Raji (cell line): Measurements from ENCODE around the gene RABEP1.
A peak's percentile ranks its signal among the peaks of the same experiment; 100 is the strongest.

ENCODE experiments used
- POLR2A ChIP-seq: IDR thresholded peaks from 2 replicates; pipeline ENCODE4 v1.6.1; 2011; ENCODE audit warnings: low read depth, low read length, control low read depth; ENCODE audit not compliant: insufficient read depth

Gene RABEP1

GRCh38 chr17:5419959-5420653 is 138.0 kb downstream of the RABEP1 start, which contains the start of gene RPAIN:
Gene RPAIN, plus strand, starts transcription at chr17:5420182. Its CDS starts 29 bp downstream, at chr17:5420211.
- TF ChIP-seq POLR2A, result peak; percentile 89

- no peak for TF ChIP-seq POLR2A
Observed at GRCh38 chr17:5422505-5422904, 140.4 kb downstream of the RABEP1 start.

DNA sequence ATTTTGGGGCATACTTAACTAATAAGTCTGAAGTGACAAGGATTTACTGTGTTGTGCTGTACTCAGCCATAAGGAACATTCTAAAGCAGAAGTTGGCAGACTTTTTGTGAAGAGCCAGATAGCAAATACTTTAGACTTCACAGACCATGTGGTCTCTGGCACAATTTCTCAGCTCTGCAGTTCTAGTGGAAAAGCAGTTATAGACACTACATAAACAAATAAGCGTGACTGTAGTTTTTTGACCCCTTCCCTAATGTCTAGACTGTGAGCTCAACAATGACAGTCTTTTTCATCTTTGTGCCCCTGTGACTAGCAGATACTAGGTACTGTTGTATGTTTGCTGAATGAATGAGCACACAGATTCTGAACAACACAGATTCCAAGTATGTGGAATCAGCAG is 142.8 kb downstream of the RABEP1 start:
- TF ChIP-seq POLR2A, result no peak

GRCh38 chr17:5425826-5426225 is 143.7 kb downstream of the RABEP1 start:
- no peak for TF ChIP-seq POLR2A

- no peak for TF ChIP-seq POLR2A
Observed at GRCh38 chr17:5429191-5429887, 147.3 kb downstream of the RABEP1 start.

GRCh38 chr17:5430413-5430999 is 148.4 kb downstream of the RABEP1 start:
- TF ChIP-seq POLR2A, result no peak

GRCh38 chr17:5431949-5432556 is 150.0 kb downstream of the RABEP1 start:
- no peak for TF ChIP-seq POLR2A

DNA sequence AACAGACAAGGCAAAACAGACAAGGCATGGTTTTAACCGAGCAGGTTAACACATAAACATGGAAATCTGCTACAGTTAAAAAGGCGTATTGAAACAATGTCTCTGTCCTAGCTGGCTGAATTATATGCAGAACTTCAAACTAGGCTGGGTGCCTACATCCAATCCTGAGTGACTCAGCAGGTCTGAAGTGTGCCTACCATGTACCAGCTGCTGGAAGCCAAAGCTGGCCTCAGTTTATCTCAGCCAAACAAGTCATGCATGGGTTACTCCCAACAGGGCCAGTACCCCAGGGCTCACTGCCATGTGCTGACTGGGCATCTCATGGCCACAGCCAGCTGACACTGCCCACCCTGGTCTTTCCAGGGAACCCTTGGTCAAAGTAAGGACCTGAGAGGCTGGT is 152.9 kb downstream of the RABEP1 start:
- no peak for TF ChIP-seq POLR2A
